ENCODE measurements around the gene CRACR2B. TPM values are rescaled to one million over a fixed set of nuclear protein-coding genes. Genes with fewer than 3 reads are reported as not detected.

The CRACR2B gene
- total RNA-seq, 1 donor from 2014 or later = 5.1 TPM

DNA sequence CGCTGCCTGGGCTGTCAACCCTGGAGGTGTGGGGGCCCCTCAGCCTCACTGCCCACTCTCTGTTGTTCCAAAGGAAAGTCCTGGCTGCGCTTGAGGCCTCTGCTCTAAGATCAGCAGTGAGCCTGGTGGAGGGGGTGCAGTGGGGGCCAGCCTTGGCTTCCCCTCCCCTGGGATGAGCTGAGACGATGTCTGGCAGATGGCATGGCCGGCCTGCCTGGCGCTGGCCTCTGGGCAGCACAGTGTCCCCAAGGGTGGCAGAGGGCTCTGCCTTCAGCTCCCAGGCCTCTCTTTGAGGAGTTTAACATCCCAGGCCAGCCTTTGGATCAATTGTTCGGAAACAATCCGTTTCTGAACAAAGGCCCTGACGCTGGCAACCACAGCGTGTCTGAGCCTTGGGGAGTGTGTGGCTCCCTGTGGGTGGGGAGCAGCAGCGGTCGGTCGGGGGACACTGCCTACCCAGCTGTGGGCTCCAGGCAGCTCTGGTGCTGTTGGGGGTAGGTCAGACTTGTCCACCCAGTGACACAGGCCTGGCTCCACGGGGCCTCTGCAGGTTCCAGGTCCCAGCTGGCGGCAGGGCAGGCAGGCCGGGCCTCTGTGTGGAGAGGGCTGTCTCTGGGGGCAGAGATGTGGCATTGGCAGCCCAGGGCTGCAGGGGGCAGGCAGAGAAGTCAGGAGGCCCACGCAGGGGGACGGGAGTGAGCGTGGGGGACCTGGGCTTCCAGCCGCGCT is 27.0 kb downstream of the CRACR2B start:
- intact Hi-C loops (cut with micrococcal nuclease) = no loop called here
- H3K4me1 Mint-ChIP-seq (ENCODE audit: low read depth) = no peaks in the 10 kb centered on the region

DNA sequence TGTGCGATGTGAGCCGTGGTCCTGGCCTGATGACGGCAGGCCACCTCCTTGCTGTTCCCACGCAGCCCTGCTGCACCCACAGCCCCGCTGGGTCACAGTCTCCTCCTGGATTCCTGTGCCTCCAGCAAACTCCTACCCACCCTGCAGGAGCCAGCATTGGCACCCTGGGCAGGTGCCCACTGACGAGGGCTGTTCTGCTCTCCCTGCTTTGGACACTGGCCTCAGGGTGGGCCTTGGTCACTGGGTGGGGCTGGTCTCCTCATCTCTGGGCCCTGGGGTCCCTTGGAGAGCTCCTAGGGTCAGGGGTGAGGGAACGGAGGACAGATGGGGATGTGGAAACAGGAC is 27.6 kb downstream of the CRACR2B start:
- no peak for DNase-seq (ENCODE audit: low spot score)
- Mint-ChIP-seq H3K36me3 (ENCODE audit: low read depth) (no peaks in the 10 kb centered on the region), H3K4me1 (ENCODE audit: low read depth) (no peaks in the 10 kb centered on the region), H3K27me3 (ENCODE audit: low read depth) (no peaks in the 10 kb centered on the region), H3K27ac (no peak overlapping the region), H3K9me3 (no peaks in the 10 kb centered on the region), H3K4me3 (ENCODE audit: low read depth) (no peak overlapping the region)
- intact Hi-C loops (cut with micrococcal nuclease) = no loop called here

More for the DNA sequence above, 27.0 kb downstream of the CRACR2B start:
- H3K36me3 Mint-ChIP-seq (ENCODE audit: low read depth) = no peaks in the 10 kb centered on the region
- H3K27ac Mint-ChIP-seq = no peak overlapping the region
- no peak for DNase-seq (ENCODE audit: low spot score)
- H3K4me3 Mint-ChIP-seq (ENCODE audit: low read depth) = no peak overlapping the region
- H3K9me3 Mint-ChIP-seq = no peaks in the 10 kb centered on the region
- no peaks in the 10 kb centered on the region for H3K27me3 Mint-ChIP-seq (ENCODE audit: low read depth)

DNA sequence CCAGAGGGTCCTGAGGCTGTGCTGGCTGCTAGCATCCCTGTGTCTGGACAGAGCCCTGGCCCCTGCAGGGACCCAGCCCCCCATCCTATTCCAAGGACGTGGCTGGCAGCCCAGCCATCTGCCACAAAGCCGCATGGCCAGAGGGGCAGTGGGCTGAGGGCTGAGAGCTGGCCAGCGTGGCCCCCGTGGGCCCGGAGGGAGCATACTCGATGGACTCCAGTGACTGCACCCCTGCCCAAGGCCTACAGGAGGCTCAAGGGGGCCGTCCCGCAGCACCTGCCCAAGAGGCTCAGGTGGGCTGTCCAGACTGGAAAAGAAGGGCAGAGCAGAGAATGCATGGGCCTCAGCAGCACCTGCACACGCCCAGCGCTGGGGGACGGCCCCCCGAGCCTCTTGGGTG is 28.1 kb downstream of the CRACR2B start:
- no peak overlapping the region for H3K4me3 Mint-ChIP-seq (ENCODE audit: low read depth)

DNA sequence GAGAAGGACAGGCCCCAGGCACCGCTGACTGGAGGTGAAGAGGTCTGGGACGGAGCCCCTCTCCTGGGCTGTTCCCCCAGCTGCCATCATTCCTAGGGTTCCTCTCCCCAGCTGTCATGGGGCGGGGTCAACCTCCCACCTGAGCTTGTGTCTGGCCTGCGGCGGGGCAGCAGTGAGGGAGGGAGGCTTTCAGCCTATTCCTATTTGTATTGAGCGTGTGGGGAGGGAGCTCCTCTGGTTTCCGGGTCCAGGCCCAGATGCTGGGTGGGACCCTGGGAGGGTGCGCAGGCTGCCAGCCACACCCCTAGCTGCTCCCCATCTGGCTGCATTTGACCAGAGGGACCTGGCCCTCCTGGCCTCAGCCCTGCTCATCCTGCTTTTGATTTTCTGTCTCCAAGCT is 28.7 kb downstream of the CRACR2B start:
- no peaks in the 10 kb centered on the region for H3K9me3 Mint-ChIP-seq
- intact Hi-C loops (cut with micrococcal nuclease) = no loop called here

More for the DNA sequence above, 28.1 kb downstream of the CRACR2B start:
- H3K27ac Mint-ChIP-seq = no peak overlapping the region
- H3K4me1 Mint-ChIP-seq (ENCODE audit: low read depth) = no peaks in the 10 kb centered on the region
- no peaks in the 10 kb centered on the region for H3K36me3 Mint-ChIP-seq (ENCODE audit: low read depth)
- no peaks in the 10 kb centered on the region for H3K27me3 Mint-ChIP-seq (ENCODE audit: low read depth)
- no peaks in the 10 kb centered on the region for H3K9me3 Mint-ChIP-seq
- DNase-seq (ENCODE audit: low spot score) = no peak
- intact Hi-C loops (cut with micrococcal nuclease) = no loop called here

DNA sequence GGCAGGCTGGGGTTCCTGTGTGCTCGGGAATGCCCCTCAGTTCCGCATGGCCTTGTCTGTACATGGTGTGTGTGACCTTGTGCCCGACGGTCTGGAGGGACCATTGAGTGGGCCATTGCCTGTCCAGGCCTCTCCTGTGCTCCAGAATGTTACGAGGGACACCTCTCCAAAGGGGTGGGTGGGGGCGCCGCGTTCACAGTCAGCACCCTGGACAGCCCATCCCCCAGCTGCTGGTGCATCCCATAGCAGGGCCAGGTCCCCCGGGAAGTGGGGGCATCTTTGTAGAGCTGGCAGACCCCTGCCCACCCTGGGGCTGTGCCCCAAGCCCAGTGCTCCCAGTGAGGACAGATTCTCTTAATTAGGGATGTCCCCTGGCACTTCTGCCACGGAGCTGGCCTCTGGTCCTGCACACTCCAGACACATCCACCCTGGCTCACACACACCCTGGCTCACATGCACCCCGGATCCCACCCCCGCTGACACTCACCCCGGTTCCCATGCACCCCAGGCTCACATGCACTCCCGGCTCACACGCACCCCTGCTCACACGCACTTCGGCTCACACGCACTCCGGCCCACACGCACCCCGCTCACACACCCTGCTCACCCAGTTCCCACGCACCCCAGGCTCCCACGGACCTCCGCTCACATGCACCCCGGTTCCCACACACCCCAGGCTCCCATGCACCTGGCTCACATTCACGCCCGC is 30.5 kb downstream of the CRACR2B start:
- Mint-ChIP-seq H3K9me3 (no peaks in the 10 kb centered on the region), H3K27me3 (ENCODE audit: low read depth) (no peaks in the 10 kb centered on the region), H3K4me3 (ENCODE audit: low read depth) (no peak overlapping the region), H3K4me1 (ENCODE audit: low read depth) (no peaks in the 10 kb centered on the region), H3K27ac (no peak overlapping the region), H3K36me3 (ENCODE audit: low read depth) (no peaks in the 10 kb centered on the region)
- DNase-seq (ENCODE audit: low spot score) = no peak
- intact Hi-C loops (cut with micrococcal nuclease) = no loop called here

More for the DNA sequence above, 28.7 kb downstream of the CRACR2B start:
- no peaks in the 10 kb centered on the region for H3K4me1 Mint-ChIP-seq (ENCODE audit: low read depth)
- H3K36me3 Mint-ChIP-seq (ENCODE audit: low read depth) = no peaks in the 10 kb centered on the region
- no peak overlapping the region for H3K27ac Mint-ChIP-seq
- no peak overlapping the region for H3K4me3 Mint-ChIP-seq (ENCODE audit: low read depth)
- DNase-seq (ENCODE audit: low spot score) = no peak
- no peaks in the 10 kb centered on the region for H3K27me3 Mint-ChIP-seq (ENCODE audit: low read depth)

DNA sequence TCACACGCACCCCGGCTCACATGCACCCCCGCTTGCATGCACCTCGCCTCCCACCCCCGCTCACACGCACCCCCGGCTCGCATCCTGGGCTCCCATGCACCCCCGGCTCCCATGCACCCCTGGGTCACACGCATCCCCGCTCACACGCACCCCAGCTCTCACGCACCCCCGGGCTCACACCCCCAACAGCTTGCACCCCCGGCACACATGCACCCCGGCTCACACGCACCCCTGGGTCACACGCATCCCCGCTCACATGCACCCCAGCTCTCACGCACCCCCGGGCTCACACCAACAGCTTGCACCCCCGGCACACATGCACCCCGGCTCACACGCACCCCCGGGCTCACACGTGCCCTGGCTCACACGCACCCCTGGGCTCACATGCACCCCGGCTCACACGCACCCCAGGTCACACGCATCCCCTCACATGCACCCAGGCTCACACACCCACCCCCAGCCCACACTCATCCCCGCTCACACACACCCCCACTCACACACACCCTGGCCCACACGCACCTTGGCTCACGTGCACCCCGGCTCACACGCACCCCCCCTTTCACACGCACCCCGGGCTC is 31.1 kb downstream of the CRACR2B start:
- Mint-ChIP-seq H3K9me3 (no peaks in the 10 kb centered on the region), H3K4me3 (ENCODE audit: low read depth) (no peak overlapping the region), H3K36me3 (ENCODE audit: low read depth) (no peaks in the 10 kb centered on the region), H3K4me1 (ENCODE audit: low read depth) (no peaks in the 10 kb centered on the region), H3K27ac (no peak overlapping the region), H3K27me3 (ENCODE audit: low read depth) (no peaks in the 10 kb centered on the region)
- DNase-seq (ENCODE audit: low spot score) = no peak
- intact Hi-C loops (cut with micrococcal nuclease) = no loop called here

DNA sequence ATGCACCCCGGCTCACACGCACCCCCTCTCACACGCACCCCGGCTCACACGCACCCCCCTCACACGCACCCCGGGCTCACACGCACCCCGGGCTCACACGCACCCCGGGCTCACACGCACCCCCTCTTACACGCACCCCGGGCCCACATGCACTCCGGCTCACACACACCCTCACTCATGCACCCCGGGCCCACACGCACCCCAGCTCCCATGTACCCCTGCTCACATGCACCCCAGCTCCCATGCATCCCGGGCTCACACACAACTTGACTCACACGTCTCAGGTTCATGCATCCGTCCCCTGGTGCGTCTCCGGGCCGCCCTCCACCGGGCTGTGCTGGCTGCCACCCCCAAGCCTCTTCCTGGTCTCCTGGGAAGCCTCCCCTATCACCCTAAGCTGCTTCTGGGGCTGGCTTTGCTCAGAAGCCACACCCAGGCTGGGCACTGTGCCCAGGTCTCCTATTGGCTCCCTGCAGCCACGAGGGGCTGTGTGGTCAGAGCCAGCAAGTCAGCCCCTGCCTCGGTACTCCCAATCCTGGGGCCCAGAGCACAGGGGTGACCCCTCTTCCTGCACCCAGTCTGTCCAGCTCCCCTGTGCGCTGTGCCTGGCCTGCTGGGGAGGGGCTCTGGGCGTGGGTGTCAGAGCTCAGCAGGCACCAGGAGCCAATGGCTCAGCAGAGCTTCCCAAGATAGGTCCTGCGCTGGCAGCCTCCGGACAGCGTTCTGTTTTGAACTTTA is 31.8 kb downstream of the CRACR2B start:
- Mint-ChIP-seq H3K9me3 (no peaks in the 10 kb centered on the region), H3K36me3 (ENCODE audit: low read depth) (no peaks in the 10 kb centered on the region), H3K4me1 (ENCODE audit: low read depth) (no peaks in the 10 kb centered on the region), H3K27me3 (ENCODE audit: low read depth) (no peaks in the 10 kb centered on the region), H3K4me3 (ENCODE audit: low read depth) (no peak overlapping the region), H3K27ac (no peak overlapping the region)
- no peak for DNase-seq (ENCODE audit: low spot score)
- intact Hi-C loops (cut with micrococcal nuclease) = no loop called here

DNA sequence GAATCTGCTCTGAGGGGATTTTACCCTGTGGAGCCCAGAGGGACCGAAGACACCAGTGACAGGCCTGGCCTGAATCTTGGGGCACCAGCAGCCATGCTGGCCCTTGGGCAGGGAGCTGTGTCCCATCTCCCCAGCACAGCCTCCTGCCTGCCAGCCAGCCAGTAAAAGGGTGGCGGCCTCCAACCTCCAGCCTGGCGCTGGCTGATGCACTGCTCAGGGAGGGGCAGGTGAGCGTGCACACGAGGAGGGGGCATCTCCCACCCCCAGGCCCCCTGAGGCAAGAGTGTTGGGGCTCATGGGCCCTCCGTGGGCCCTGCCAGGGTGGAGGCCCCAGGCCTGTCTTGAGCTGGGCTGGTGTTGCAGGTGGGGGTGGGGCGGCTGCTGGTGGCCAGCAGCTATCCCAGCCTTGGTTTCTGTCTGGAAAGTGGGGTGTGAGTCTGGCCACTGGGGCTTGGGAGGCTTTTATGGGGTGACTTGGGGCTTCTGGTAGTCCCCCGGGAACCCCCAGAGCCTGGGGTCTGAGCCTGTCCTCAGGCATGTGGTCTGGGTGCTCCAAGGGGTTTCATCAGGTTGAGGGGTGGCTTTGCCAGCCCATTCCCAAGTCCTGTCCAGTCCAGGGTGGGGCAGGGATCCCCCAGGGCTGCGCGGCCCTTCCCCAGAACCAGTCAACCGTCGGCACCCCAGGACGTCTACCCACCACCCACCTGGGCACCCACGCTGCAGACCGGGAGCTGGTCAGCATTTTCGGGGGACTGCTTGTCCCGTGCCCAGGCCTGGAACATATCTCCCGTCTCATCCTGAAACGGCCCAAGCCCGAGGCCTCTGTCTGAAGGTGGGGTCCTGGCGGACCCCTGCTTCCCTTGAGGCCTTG is 32.8 kb downstream of the CRACR2B start:
- Mint-ChIP-seq H3K4me1 (ENCODE audit: low read depth) (no peaks in the 10 kb centered on the region), H3K4me3 (ENCODE audit: low read depth) (no peak overlapping the region), H3K36me3 (ENCODE audit: low read depth) (no peaks in the 10 kb centered on the region), H3K27ac (no peak overlapping the region), H3K27me3 (ENCODE audit: low read depth) (no peaks in the 10 kb centered on the region), H3K9me3 (no peaks in the 10 kb centered on the region)
- no peak for DNase-seq (ENCODE audit: low spot score)
- intact Hi-C loops (cut with micrococcal nuclease) = no loop called here

DNA sequence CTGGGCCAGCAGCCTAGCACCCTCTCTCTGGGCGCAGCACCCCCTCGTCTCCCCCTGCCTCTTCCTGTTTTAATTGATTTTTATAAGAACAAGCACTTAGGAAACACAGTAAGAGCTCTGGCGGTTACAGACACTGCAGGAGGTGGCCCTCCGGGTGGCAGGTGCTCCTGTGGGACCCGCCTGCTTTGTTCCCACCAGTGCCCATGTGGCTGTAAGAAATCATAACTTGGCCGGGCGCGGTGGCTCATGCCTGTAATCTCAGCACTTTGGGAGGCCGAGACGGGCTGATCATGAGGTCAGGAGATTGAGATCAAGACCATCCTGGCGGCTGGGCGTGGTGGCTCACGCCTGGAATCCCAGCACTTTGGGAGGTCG is 33.4 kb downstream of the CRACR2B start:
- intact Hi-C loops (cut with micrococcal nuclease) = no loop called here
- no peak for DNase-seq (ENCODE audit: low spot score)
- Mint-ChIP-seq H3K9me3 (no peaks in the 10 kb centered on the region), H3K27me3 (ENCODE audit: low read depth) (no peaks in the 10 kb centered on the region), H3K36me3 (ENCODE audit: low read depth) (no peaks in the 10 kb centered on the region), H3K27ac (no peak overlapping the region), H3K4me1 (ENCODE audit: low read depth) (no peaks in the 10 kb centered on the region), H3K4me3 (ENCODE audit: low read depth) (no peak overlapping the region)

DNA sequence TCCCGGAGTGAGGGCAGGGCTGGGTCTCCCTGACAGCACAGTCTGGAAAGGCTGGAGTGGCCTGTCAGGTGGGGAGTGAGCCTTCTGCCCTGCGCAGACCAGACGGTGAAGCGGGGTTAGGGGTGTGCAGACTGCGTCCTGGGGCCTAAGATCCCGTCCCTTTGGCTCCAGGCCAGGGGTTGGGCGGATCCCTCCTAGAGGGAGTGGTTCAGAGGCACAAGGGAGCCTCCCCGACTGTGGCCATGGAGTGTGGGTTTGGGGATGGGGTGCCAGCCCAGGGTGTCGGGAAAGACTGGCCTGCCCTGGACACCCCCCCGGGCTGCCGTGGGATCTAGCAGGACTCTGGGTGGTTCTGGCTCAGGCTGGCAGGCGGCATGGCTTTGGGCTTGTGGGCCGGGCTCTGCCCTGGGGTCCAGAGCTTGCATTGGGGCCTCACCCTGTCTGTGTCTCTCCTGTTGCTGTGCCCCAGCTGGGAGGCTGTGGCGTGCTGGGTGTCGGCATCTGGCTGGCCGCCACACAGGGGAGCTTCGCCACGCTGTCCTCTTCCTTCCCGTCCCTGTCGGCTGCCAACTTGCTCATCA is 34.5 kb downstream of the CRACR2B start:
- intact Hi-C loops (cut with micrococcal nuclease) = no loop called here
- Mint-ChIP-seq H3K27ac (no peak overlapping the region), H3K27me3 (ENCODE audit: low read depth) (no peaks in the 10 kb centered on the region), H3K4me3 (ENCODE audit: low read depth) (no peak overlapping the region), H3K4me1 (ENCODE audit: low read depth) (no peaks in the 10 kb centered on the region), H3K9me3 (no peaks in the 10 kb centered on the region), H3K36me3 (ENCODE audit: low read depth) (no peaks in the 10 kb centered on the region)
- no peak for DNase-seq (ENCODE audit: low spot score)

DNA sequence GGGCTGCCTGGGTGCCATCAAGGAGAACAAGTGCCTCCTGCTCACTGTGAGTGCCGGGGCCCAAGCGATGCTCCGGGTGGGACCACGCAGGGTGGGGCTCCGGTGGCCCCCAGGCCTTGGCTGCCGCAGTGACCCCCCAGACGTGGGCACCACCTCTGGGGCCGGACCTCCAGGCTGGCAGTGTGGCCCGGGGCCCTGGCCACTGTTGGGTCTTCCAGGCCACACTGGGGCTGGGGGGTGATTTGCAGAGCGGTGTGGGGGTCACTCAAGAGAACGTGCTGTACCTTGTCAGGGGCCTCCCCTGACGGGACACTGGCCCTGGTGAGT is 34.9 kb downstream of the CRACR2B start:
- H3K4me1 Mint-ChIP-seq (ENCODE audit: low read depth) = no peaks in the 10 kb centered on the region
- no peaks in the 10 kb centered on the region for H3K27me3 Mint-ChIP-seq (ENCODE audit: low read depth)
- H3K36me3 Mint-ChIP-seq (ENCODE audit: low read depth) = no peaks in the 10 kb centered on the region
- H3K4me3 Mint-ChIP-seq (ENCODE audit: low read depth) = no peak overlapping the region
- no peak overlapping the region for H3K27ac Mint-ChIP-seq
- no peaks in the 10 kb centered on the region for H3K9me3 Mint-ChIP-seq
- DNase-seq (ENCODE audit: low spot score) = no peak
- intact Hi-C loops (cut with micrococcal nuclease) = no loop called here

All from activated T-helper 2 cell treated with anti-CD3 and anti-CD28 coated beads, Interferon-gamma antibody, Interleukin-2, Interleukin-4, amounts not matched to agents 10 μg/mL and 5 μg/mL and 100 μg/mL, durations not matched to agents 14 hours and 24 hours and 36 hours (primary cell).